Esophagus muscularis mucosa (tissue), 4 donors: ENCODE results near the gene NRIP1.

Experiments used
- CTCF ChIP-seq, 3 experiments: fragments of 200-600 bp in 2 of 3; fragments of 450-650 bp in 1 of 3; sonication (generic) in 2 of 3; IDR thresholded peaks; one replicate each; pipeline ENCODE4 v1.5.1; 2017 to 2019; ENCODE audit warnings: antibody characterized with exemption in 3 of 3, mild to moderate bottlenecking in 2 of 3, moderate library complexity in 1 of 3
- EP300 ChIP-seq: sonication (generic); formaldehyde crosslinking; IDR thresholded peaks from one replicate; pipeline ENCODE4 v1.6.1; 2017; ENCODE audit warnings: antibody characterized with exemption
- POLR2AphosphoS5 ChIP-seq, 2 donors: sonication (generic); formaldehyde crosslinking; IDR thresholded peaks; one replicate each; pipeline ENCODE4 v1.6.1; 2017; ENCODE audit warnings: antibody characterized with exemption in 2 of 2

GRCh38 chr21:15045017-15045416 is 19.8 kb downstream of the NRIP1 start:
- TF ChIP-seq CTCF (IDR thresholded peaks at IDR 0.05): no peak
- TF ChIP-seq EP300: no peak
- no peak for TF ChIP-seq POLR2AphosphoS5 (IDR thresholded peaks at IDR 0.05)
